H9 (cell line): ENCODE data around the gene ST6GAL2. TPM values are rescaled to one million over a fixed set of nuclear protein-coding genes. Genes with fewer than 3 reads are reported as not detected.

Source experiments
- DNase-seq: peaks from one replicate; pipeline ENCODE4 v3.0.0-alpha.2; 2017
- H2AFZ ChIP-seq: one replicate; pipeline ENCODE4 v1.6.1; 2013; ENCODE audit warnings: mild to moderate bottlenecking, low read length, control low read depth, moderate library complexity
- H2AK5ac ChIP-seq: 2 replicates; pipeline ENCODE4 v1.6.1; 2013; ENCODE audit warnings: low read length, control low read depth, mixed read lengths; ENCODE audit not compliant: insufficient read length
- H2BK120ac ChIP-seq: one replicate; pipeline ENCODE4 v1.6.1; 2013; ENCODE audit warnings: low read depth, mild to moderate bottlenecking, low read length, control low read depth, inconsistent platforms; ENCODE audit not compliant: poor library complexity, severe bottlenecking
- H2BK12ac ChIP-seq: 2 replicates; pipeline ENCODE4 v1.6.1; 2013; ENCODE audit warnings: low read length, control low read depth, mixed read lengths, low read depth; ENCODE audit not compliant: insufficient read length
- H2BK15ac ChIP-seq: 2 replicates; pipeline ENCODE4 v1.6.1; 2013; ENCODE audit warnings: low read depth, low read length, control low read depth
- H2BK20ac ChIP-seq: one replicate; pipeline ENCODE4 v1.6.1; 2013; ENCODE audit warnings: low read depth, mild to moderate bottlenecking, low read length, control low read depth, inconsistent platforms; ENCODE audit not compliant: poor library complexity, severe bottlenecking
- H2BK5ac ChIP-seq: 2 replicates; pipeline ENCODE4 v1.6.1; 2013; ENCODE audit warnings: low read length, control low read depth, mixed read lengths; ENCODE audit not compliant: insufficient read length
- H3K14ac ChIP-seq: 2 replicates; pipeline ENCODE4 v1.6.1; 2013; ENCODE audit warnings: low read length, control low read depth; ENCODE audit not compliant: insufficient read depth
- H3K18ac ChIP-seq: 2 replicates; pipeline ENCODE4 v1.6.1; 2013; ENCODE audit warnings: low read depth, mild to moderate bottlenecking, mixed read lengths, low read length, control low read depth; ENCODE audit not compliant: insufficient read length
- H3K23ac ChIP-seq: 2 replicates; pipeline ENCODE4 v1.6.1; 2013; ENCODE audit warnings: low read length, control low read depth, mixed read lengths, low read depth; ENCODE audit not compliant: insufficient read length
- H3K23me2 ChIP-seq: 2 replicates; pipeline ENCODE4 v1.6.1; 2013; ENCODE audit warnings: low read depth, mild to moderate bottlenecking, mixed read lengths, low read length, control low read depth; ENCODE audit not compliant: insufficient read length, poor library complexity, severe bottlenecking
- H3K27ac ChIP-seq: 2 replicates; pipeline ENCODE4 v1.5.1; 2013; ENCODE audit warnings: low read length, control low read depth, mixed read lengths, low read depth; ENCODE audit not compliant: insufficient read length
- H3K27me3 ChIP-seq: 2 replicates; pipeline ENCODE4 v1.6.1; 2013; ENCODE audit warnings: low read length, control low read depth, inconsistent platforms; ENCODE audit not compliant: insufficient read depth
- H3K4ac ChIP-seq: 2 replicates; pipeline ENCODE4 v1.6.1; 2013; ENCODE audit warnings: low read depth, mild to moderate bottlenecking, control low read depth, inconsistent platforms, low read length, moderate library complexity
- H3K4me1 ChIP-seq: 2 replicates; pipeline ENCODE4 v1.6.1; 2013; ENCODE audit warnings: low read length, control low read depth, inconsistent platforms; ENCODE audit not compliant: insufficient read depth
- H3K4me2 ChIP-seq: 2 replicates; pipeline ENCODE4 v1.6.1; 2013; ENCODE audit warnings: low read length, control low read depth, mixed read lengths; ENCODE audit not compliant: insufficient read length, insufficient read depth
- H3K56ac ChIP-seq: 2 replicates; pipeline ENCODE4 v1.6.1; 2013; ENCODE audit warnings: low read depth, mild to moderate bottlenecking, mixed read lengths, low read length, control low read depth; ENCODE audit not compliant: insufficient read length
- H3K79me1 ChIP-seq: 2 replicates; pipeline ENCODE4 v1.6.1; 2013; ENCODE audit warnings: low read depth, mild to moderate bottlenecking, moderate library complexity, low read length, control low read depth, inconsistent platforms; ENCODE audit not compliant: insufficient read depth, poor library complexity, severe bottlenecking
- H3K79me2 ChIP-seq: 2 replicates; pipeline ENCODE4 v1.6.1; 2013; ENCODE audit warnings: low read length, control low read depth, inconsistent platforms; ENCODE audit not compliant: insufficient read depth
- H3K9ac ChIP-seq: 2 replicates; pipeline ENCODE4 v1.6.1; 2013; ENCODE audit warnings: low read length, control low read depth, mixed read lengths; ENCODE audit not compliant: insufficient read length; ENCODE audit errors: extremely low read depth
- H3K9me3 ChIP-seq: one replicate; pipeline ENCODE4 v1.6.1; 2013; ENCODE audit warnings: low read depth, low read length, inconsistent platforms; ENCODE audit not compliant: control insufficient read depth
- H3T11ph ChIP-seq: one replicate; pipeline ENCODE4 v1.6.1; 2013; ENCODE audit warnings: mild to moderate bottlenecking, low read length, control low read depth, inconsistent platforms
- H4K20me1 ChIP-seq: one replicate; pipeline ENCODE4 v1.6.1; 2013; ENCODE audit not compliant: control insufficient read depth, insufficient read length, insufficient read depth
- H4K5ac ChIP-seq: 2 replicates; pipeline ENCODE4 v1.6.1; 2013; ENCODE audit warnings: low read depth, mild to moderate bottlenecking, mixed read lengths, low read length, control low read depth; ENCODE audit not compliant: insufficient read length
- H4K8ac ChIP-seq: replicated peaks from 2 replicates; pipeline ENCODE4 v1.6.1; 2013; ENCODE audit warnings: low read length, control low read depth, mixed read lengths, low read depth; ENCODE audit not compliant: insufficient read length
- H4K91ac ChIP-seq: 2 replicates; pipeline ENCODE4 v1.6.1; 2013; ENCODE audit warnings: low read depth, mild to moderate bottlenecking, moderate library complexity, mixed read lengths, low read length, control low read depth; ENCODE audit not compliant: insufficient read length
- H3K27ac Mint-ChIP-seq, 3 experiments: 2 replicates in 2 of 3; 3 replicates in 1 of 3; pipeline ENCODE4 v1.8.0; 2020 to 2021; ENCODE audit warnings: mixed read lengths in 3 of 3, mild to moderate bottlenecking in 1 of 3, moderate library complexity in 1 of 3
- H3K27me3 Mint-ChIP-seq: 2 replicates; pipeline ENCODE4 v1.8.0; 2021; ENCODE audit warnings: low read depth, mild to moderate bottlenecking, moderate library complexity, mixed read lengths
- H3K36me3 Mint-ChIP-seq, 3 experiments: 2 replicates in 2 of 3; 3 replicates in 1 of 3; pipeline ENCODE4 v1.8.0; 2020 to 2021; ENCODE audit warnings: low read depth in 3 of 3, mixed read lengths in 3 of 3; ENCODE audit not compliant: insufficient read depth in 1 of 3
- H3K4me1 Mint-ChIP-seq, 2 experiments: 2 replicates each; pipeline ENCODE4 v1.8.0; 2020; ENCODE audit warnings: mixed read lengths in 2 of 2
- H3K4me3 Mint-ChIP-seq, 2 experiments: 2 replicates in 1 of 2; 3 replicates in 1 of 2; pipeline ENCODE4 v1.8.0; 2020 to 2021; ENCODE audit warnings: mild to moderate bottlenecking in 2 of 2, mixed read lengths in 2 of 2, moderate library complexity in 1 of 2
- H3K9me3 Mint-ChIP-seq, 2 experiments: 2 replicates in 1 of 2; 3 replicates in 1 of 2; pipeline ENCODE4 v1.8.0; 2020; ENCODE audit warnings: mild to moderate bottlenecking in 2 of 2, mixed read lengths in 2 of 2, moderate library complexity in 1 of 2
- CTCF ChIP-seq: fragments of 200-600 bp; sonication (generic); conservative IDR thresholded peaks from 3 replicates; pipeline ENCODE4 v1.8.0; 2021; ENCODE audit warnings: antibody characterized with exemption, mild to moderate bottlenecking
- WGBS: extraction: QIAGEN DNeasy Blood & Tissue Kit; methylation state at CpG from one replicate; pipeline ENCODE4 v1.1.7; 2013; ENCODE audit warnings: missing lambda C conversion rate, low lambda C conversion rate, mixed read lengths; ENCODE audit not compliant: insufficient read length; ENCODE audit errors: extremely low coverage; 5-methylcytosine and 5-hydroxymethylcytosine counted together
- total RNA-seq: library from RNA; stranded (reverse); gene quantifications from 2 replicates; pipeline ENCODE4 v1.2.1, GENCODE V29; 2021

Gene ST6GAL2
- total RNA-seq, 1 experiment from 2014 or later, result 7.6 TPM

GRCh38 chr2:106825161-106825560 is 60.8 kb downstream of the ST6GAL2 start:
- Histone ChIP-seq H3K9me3 (peaks cover 4% of the 10 kb centered on the region), H3K27ac (no peak overlapping the region), H3T11ph (no peak overlapping the region), H3K23me2 (no peaks in the 10 kb centered on the region), H4K8ac (no peak overlapping the region), H3K4me2 (no peak overlapping the region), H3K27me3 (no peaks in the 10 kb centered on the region), H3K14ac (no peak overlapping the region), H2AK5ac (no peak overlapping the region), H2BK20ac (no peak overlapping the region), H2BK120ac (no peak overlapping the region), H2BK5ac (no peak overlapping the region), H3K23ac (no peak overlapping the region), H3K18ac (no peak overlapping the region), H2BK15ac (no peak overlapping the region), H3K56ac (no peak overlapping the region), H2BK12ac (no peak overlapping the region), H3K4ac (no peak overlapping the region), H3K9ac (no peak overlapping the region), H4K91ac (no peak overlapping the region), H3K79me2 (no peaks in the 10 kb centered on the region), H4K20me1 (no peaks in the 10 kb centered on the region), H3K4me1 (no peaks in the 10 kb centered on the region), H3K79me1 (no peaks in the 10 kb centered on the region), H2AFZ (no peak overlapping the region), H4K5ac (no peak overlapping the region)
- no peak overlapping the region for H3K27ac Mint-ChIP-seq
- TF ChIP-seq CTCF, result no peak
- peaks cover 33 to 36% (median 34%) of the 10 kb centered on the region in 3 experiments for H3K36me3 Mint-ChIP-seq
- no CpG with 5 or more reads among the region's 1 CpG for WGBS
- H3K9me3 Mint-ChIP-seq, result peaks cover 2 to 3% of the 10 kb centered on the region in 2 experiments; a peak in 3 of 5 replicates
- H3K4me3 Mint-ChIP-seq, result no peak overlapping the region
- H3K4me1 Mint-ChIP-seq, result peaks cover 4 to 6% of the 10 kb centered on the region in 2 experiments; a peak in 2 of 4 replicates
- DNase-seq, result no peak
- H3K27me3 Mint-ChIP-seq, result no peaks in the 10 kb centered on the region
